Cardiac fibroblast (primary cell): ENCODE data around the gene MISP3.

Experiments
- DNase-seq, 2 donors: peaks; one replicate each; pipeline versions ENCODE4 v3.0.0 to v3.0.0-alpha.2; 2010; ENCODE audit warnings: low read depth in 2 of 2
- H3K4me3 ChIP-seq, 2 donors: replicated peaks in 1 of 2; 1 replicate in 1 of 2; 2 replicates in 1 of 2; pipeline ENCODE4 v1.5.1; 2011; ENCODE audit warnings: low read depth in 2 of 2, low read length in 2 of 2, mild to moderate bottlenecking in 2 of 2, moderate library complexity in 1 of 2
- TF ChIP-seq, protein P1 (sequence below): IDR thresholded peaks from one replicate; pipeline ENCODE4 v1.5.1; 2011; ENCODE audit warnings: low read depth, mild to moderate bottlenecking, low read length, inconsistent platforms

Gene MISP3

DNA sequence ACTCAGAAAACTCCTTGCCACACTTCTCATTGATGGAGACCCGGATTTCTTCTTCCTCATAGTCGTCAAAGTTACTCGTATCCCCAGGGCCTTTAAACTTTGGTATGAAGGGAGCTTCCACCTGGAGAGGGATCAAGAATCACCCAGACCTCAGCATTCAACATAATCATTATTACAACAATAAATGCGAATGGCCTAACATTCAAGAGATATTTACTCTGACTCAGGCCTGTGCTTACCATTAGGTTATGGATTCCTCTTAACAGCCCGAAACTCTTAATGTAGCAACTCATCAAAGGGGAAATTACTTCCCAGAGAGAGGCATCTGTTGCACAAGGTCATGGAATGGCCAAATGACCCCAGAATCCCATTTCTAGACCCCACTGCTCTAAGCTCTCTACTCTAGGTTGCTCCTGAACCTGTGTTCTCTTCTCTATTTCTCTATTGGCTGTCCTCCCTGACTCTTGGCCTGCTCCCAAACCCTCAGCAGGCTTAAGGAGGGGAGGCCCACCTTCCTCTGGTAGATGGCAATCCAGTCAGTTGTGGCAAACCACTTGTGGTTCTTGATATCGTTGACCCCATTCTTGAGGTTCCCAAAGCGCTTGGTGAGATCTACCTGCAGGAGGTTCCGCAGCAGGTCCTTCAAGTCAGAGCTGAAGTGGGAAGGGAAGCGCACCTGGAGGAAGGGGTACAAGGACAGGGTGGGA, 20.7 kb downstream of the MISP3 start:
- TF ChIP-seq, protein P1, sequence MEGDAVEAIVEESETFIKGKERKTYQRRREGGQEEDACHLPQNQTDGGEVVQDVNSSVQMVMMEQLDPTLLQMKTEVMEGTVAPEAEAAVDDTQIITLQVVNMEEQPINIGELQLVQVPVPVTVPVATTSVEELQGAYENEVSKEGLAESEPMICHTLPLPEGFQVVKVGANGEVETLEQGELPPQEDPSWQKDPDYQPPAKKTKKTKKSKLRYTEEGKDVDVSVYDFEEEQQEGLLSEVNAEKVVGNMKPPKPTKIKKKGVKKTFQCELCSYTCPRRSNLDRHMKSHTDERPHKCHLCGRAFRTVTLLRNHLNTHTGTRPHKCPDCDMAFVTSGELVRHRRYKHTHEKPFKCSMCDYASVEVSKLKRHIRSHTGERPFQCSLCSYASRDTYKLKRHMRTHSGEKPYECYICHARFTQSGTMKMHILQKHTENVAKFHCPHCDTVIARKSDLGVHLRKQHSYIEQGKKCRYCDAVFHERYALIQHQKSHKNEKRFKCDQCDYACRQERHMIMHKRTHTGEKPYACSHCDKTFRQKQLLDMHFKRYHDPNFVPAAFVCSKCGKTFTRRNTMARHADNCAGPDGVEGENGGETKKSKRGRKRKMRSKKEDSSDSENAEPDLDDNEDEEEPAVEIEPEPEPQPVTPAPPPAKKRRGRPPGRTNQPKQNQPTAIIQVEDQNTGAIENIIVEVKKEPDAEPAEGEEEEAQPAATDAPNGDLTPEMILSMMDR, result no peak
- no peak overlapping the region for H3K4me3 ChIP-seq
- DNase-seq, result no peak

DNA sequence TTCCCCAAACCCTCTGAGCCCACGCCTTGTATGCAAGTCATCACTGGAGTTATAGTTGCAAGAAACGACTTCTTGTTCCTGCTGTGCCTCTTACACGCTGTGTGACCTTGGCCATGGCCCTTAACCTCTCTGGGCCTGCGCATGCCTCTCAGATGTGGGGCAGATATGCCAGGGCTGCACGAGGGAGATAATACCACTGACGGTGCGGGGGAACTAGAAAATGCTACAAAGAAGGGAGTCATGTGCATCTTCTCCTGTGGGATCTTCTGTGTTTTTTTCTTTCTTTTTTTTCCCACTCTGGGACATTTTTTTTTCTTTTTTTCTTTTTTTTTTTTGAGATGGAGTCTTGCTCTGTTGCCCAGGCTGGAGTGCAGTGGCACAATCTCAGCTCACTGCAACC, 22.3 kb downstream of the MISP3 start:
- no peak for DNase-seq
- H3K4me3 ChIP-seq, result no peak overlapping the region
- TF ChIP-seq, protein P1, result no peak

DNA sequence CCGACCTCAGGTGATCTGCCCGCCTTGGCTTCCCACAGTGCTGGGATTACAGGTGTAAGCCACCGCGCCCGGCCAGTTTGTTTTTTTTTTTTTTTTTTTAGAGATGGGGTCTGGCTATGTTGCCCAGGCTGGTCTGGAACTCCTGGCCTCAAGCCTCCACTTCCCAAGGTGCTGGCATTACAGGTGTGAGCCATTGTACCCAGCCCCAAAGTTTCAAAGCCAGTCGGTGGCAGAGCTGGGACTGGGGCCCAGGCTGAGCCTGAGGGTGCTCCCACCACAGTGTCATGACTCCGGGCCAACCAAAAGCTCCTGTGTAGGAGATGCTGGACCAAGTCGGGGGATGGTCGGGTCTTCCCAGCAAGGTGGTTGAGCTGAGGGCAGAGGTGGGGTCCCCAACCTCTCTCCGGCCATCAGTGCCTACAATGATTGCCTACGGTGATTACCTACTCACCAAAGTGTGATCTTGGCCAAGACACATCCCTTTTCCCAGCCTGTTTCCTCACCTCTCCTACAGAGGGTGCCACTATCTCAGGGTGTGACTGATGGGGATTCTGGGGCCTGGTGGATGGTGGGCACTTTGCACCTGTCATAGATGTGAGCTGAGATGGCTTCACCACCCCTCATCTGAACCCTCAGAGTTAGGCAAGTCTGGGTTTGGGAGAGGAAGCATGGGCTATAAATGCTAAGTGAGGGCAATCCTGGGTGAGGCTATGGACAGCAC, 23.8 kb downstream of the MISP3 start:
- no peak overlapping the region for H3K4me3 ChIP-seq
- no peak for DNase-seq
- TF ChIP-seq, protein P1, result no peak

DNA sequence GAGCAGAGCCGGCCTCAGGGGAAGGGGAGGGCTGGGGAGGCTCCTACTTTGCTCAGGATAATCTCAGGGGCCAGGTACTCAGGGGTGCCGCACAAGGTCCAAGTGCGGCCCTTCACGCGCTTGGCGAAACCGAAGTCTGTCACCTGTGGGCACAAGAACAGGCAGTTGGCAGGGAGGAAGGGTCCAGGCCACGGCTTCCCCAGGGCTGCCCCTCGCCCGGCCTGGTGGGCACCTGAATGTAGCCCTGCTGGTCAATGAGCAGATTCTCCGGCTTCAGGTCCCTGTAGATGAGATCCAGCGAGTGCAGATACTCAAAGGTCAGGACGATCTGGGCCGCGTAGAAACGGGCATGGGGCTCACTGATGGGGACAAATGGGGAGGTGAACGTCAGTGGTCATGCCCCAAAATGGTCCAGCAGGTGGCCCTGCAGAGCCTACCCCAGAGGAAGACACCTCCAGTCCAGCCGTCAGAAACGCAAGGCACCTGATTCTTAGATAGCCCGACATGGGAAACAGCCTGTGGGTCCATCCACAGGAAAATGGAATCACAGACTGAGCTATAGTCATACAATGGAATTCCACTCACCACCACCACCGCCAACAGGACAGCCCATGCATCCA, 25.1 kb downstream of the MISP3 start:
- TF ChIP-seq, protein P1, result peak; percentile 21
- DNase-seq, result no peak
- H3K4me3 ChIP-seq, result no peak overlapping the region

DNA sequence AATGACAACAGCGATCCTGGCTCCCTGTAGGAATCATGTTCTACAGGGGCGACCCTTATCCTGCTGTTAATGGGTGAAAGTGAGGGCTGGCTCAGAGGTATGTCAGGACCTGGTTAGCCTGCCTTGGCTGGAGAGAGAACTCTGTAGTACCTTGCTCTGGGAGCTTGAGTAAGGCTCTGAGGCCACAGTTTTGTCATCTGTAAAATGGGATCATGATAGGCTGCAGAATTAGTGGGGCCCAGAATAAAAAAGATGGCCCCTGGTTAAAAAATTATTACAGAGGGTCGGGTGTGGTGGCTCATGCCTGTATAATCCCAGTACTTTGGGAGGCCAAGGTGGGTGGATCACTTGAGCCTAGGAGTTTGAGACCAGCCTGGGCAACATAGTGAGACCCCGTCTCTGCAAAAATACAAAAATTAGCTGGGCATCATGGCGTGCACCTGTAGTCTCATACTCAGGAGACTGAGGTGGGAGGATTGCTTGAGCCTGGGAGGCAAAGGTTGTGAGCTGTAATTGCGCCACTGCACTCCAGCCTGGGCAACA, 28.5 kb downstream of the MISP3 start:
- no peak for DNase-seq
- TF ChIP-seq, protein P1, result no peak
- no peak overlapping the region for H3K4me3 ChIP-seq

DNA sequence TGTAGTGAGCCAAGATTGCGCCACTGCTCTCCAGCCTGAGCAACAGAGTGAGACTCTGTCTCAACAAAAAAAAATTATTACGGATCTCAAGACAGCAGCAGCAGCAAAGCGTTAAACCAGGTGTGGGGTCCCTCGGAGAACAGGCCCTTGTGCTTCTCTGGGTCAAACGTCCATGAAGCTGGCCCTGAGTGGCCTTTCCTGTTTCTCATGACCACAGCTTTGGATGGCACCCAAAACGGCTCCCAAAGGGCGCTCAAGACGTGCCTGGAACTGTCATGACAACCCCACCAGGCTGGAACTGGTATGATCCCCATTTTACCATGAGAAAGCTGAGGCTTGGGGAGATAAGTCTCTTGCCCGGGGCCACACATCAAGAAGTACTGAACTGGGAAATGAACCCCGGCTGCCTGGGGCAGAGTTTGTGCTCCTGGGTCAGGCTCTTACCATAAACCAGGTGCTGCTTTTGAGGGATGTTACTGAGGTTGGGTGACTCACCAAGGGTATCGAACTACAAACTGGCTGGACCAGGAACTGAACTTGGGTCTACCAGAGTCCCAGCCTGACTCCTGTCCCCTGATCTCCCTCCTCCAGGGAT, 29.6 kb downstream of the MISP3 start:
- DNase-seq, result peak; percentile 33 to 39
- H3K4me3 ChIP-seq, result no peak overlapping the region
- TF ChIP-seq, protein P1, result no peak
